Astrocyte (in vitro differentiated cells and primary cell): ENCODE data around the gene MLXIPL. TPM values are rescaled to one million over a fixed set of nuclear protein-coding genes. Genes with fewer than 3 reads are reported as not detected.

Source experiments
- DNase-seq: peaks from one replicate; pipeline ENCODE4 v3.0.0-alpha.2; 2010; ENCODE audit warnings: low read depth
- FAIRE-seq: peaks from 2 replicates; lab custom pipeline; 2011; peaks lifted over from hg19 to GRCh38; lab: Jason Lieb, UNC
- H2AFZ ChIP-seq: 2 replicates; pipeline ENCODE4 v1.6.0; 2012; ENCODE audit warnings: low read depth, low read length, inconsistent platforms
- H3K27ac ChIP-seq: 2 replicates; pipeline ENCODE4 v1.5.1; 2011; ENCODE audit warnings: low read depth, low read length, inconsistent platforms
- H3K27me3 ChIP-seq: 2 replicates; pipeline ENCODE4 v1.6.0; 2011; ENCODE audit warnings: low read length, inconsistent platforms; ENCODE audit not compliant: insufficient read depth
- H3K36me3 ChIP-seq: 2 replicates; pipeline ENCODE4 v1.5.1; 2011; ENCODE audit warnings: low read length, inconsistent platforms; ENCODE audit not compliant: insufficient read depth
- H3K4me1 ChIP-seq: 2 replicates; pipeline ENCODE4 v1.5.1; 2011; ENCODE audit warnings: low read length, inconsistent platforms; ENCODE audit not compliant: insufficient read depth
- H3K4me2 ChIP-seq: 2 replicates; pipeline ENCODE4 v1.6.0; 2012; ENCODE audit warnings: low read length, inconsistent platforms
- H3K4me3 ChIP-seq: 2 replicates; pipeline ENCODE4 v1.5.1; 2011; ENCODE audit warnings: low read depth, mild to moderate bottlenecking, low read length, inconsistent platforms; ENCODE audit not compliant: insufficient read depth
- H3K79me2 ChIP-seq: 2 replicates; pipeline ENCODE4 v1.6.0; 2012; ENCODE audit warnings: mild to moderate bottlenecking, low read length, inconsistent platforms; ENCODE audit not compliant: insufficient read depth
- H3K9ac ChIP-seq: 2 replicates; pipeline ENCODE4 v1.6.0; 2012; ENCODE audit warnings: mild to moderate bottlenecking, low read length, inconsistent platforms
- H3K9me3 ChIP-seq: 2 replicates; pipeline ENCODE4 v1.5.1; 2012; ENCODE audit warnings: low read depth, mild to moderate bottlenecking, low read length, inconsistent platforms; ENCODE audit not compliant: insufficient read depth
- H4K20me1 ChIP-seq: 2 replicates; pipeline ENCODE4 v1.6.0; 2012; ENCODE audit warnings: low read length, inconsistent platforms; ENCODE audit not compliant: insufficient read depth
- H3K27ac Mint-ChIP-seq: one replicate; pipeline ENCODE4 v1.8.0; 2021; ENCODE audit warnings: mild to moderate bottlenecking, mixed read lengths; ENCODE audit not compliant: unreplicated experiment
- H3K27me3 Mint-ChIP-seq: one replicate; pipeline ENCODE4 v1.8.0; 2021; ENCODE audit warnings: low read depth, mixed read lengths; ENCODE audit not compliant: unreplicated experiment
- H3K36me3 Mint-ChIP-seq: one replicate; pipeline ENCODE4 v1.8.0; 2021; ENCODE audit warnings: low read depth, mixed read lengths; ENCODE audit not compliant: unreplicated experiment
- H3K4me1 Mint-ChIP-seq: one replicate; pipeline ENCODE4 v1.8.0; 2021; ENCODE audit warnings: low read depth, mixed read lengths; ENCODE audit not compliant: unreplicated experiment
- H3K4me3 Mint-ChIP-seq: one replicate; pipeline ENCODE4 v1.8.0; 2021; ENCODE audit warnings: mild to moderate bottlenecking, moderate library complexity, mixed read lengths; ENCODE audit not compliant: unreplicated experiment
- H3K9me3 Mint-ChIP-seq: one replicate; pipeline ENCODE4 v1.8.0; 2021; ENCODE audit warnings: mild to moderate bottlenecking, mixed read lengths; ENCODE audit not compliant: unreplicated experiment
- EZH2 ChIP-seq: IDR thresholded peaks from 2 replicates; pipeline ENCODE4 v1.6.1; 2012; ENCODE audit warnings: mild to moderate bottlenecking, low read length, inconsistent platforms; ENCODE audit not compliant: insufficient read depth
- total RNA-seq: library from RNA; stranded (reverse); gene quantifications from 2 replicates; pipeline ENCODE4 v1.2.1, GENCODE V29; 2021
- TF ChIP-seq, protein P1 (sequence below): IDR thresholded peaks from 2 replicates; pipeline ENCODE4 v1.5.1; 2011; ENCODE audit warnings: low read depth, mild to moderate bottlenecking, inconsistent platforms, low read length, moderate library complexity; ENCODE audit not compliant: insufficient read depth

Gene MLXIPL
- total RNA-seq, 1 donor from 2014 or later = 0.41 TPM

- Mint-ChIP-seq H3K9me3 (peaks cover 2% of the 10 kb centered on the region), H3K4me1 (no peaks in the 10 kb centered on the region), H3K27me3 (peaks cover 14% of the 10 kb centered on the region), H3K36me3 (no peaks in the 10 kb centered on the region), H3K27ac (no peak overlapping the region), H3K4me3 (no peak overlapping the region)
- no peak for DNase-seq
- Histone ChIP-seq H3K79me2 (no peaks in the 10 kb centered on the region), H3K4me2 (peak overlapping the region; percentile 72), H3K27ac (no peak overlapping the region), H3K9ac (no peak overlapping the region), H3K27me3 (no peaks in the 10 kb centered on the region), H3K4me3 (no peak overlapping the region), H4K20me1 (no peaks in the 10 kb centered on the region), H3K36me3 (no peaks in the 10 kb centered on the region), H2AFZ (peak overlapping the region; percentile 45), H3K4me1 (no peaks in the 10 kb centered on the region), H3K9me3 (no peaks in the 10 kb centered on the region)
- TF ChIP-seq, protein P1, sequence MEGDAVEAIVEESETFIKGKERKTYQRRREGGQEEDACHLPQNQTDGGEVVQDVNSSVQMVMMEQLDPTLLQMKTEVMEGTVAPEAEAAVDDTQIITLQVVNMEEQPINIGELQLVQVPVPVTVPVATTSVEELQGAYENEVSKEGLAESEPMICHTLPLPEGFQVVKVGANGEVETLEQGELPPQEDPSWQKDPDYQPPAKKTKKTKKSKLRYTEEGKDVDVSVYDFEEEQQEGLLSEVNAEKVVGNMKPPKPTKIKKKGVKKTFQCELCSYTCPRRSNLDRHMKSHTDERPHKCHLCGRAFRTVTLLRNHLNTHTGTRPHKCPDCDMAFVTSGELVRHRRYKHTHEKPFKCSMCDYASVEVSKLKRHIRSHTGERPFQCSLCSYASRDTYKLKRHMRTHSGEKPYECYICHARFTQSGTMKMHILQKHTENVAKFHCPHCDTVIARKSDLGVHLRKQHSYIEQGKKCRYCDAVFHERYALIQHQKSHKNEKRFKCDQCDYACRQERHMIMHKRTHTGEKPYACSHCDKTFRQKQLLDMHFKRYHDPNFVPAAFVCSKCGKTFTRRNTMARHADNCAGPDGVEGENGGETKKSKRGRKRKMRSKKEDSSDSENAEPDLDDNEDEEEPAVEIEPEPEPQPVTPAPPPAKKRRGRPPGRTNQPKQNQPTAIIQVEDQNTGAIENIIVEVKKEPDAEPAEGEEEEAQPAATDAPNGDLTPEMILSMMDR = peak; percentile 62
- no peak for TF ChIP-seq EZH2
- FAIRE-seq = no peak
Observed at GRCh38 chr7:73606801-73607691, 17.3 kb downstream of the MLXIPL start.

GRCh38 chr7:73605601-73606220 is 18.6 kb downstream of the MLXIPL start:
- Mint-ChIP-seq H3K4me3 (no peak overlapping the region), H3K9me3 (peaks cover 2% of the 10 kb centered on the region), H3K27me3 (peaks cover 19% of the 10 kb centered on the region), H3K36me3 (no peaks in the 10 kb centered on the region), H3K4me1 (no peaks in the 10 kb centered on the region), H3K27ac (no peak overlapping the region)
- no peak for DNase-seq
- Histone ChIP-seq H2AFZ (no peak overlapping the region), H3K4me3 (no peak overlapping the region), H3K79me2 (no peaks in the 10 kb centered on the region), H3K27me3 (no peaks in the 10 kb centered on the region), H3K4me2 (no peak overlapping the region), H3K9ac (no peak overlapping the region), H3K27ac (no peak overlapping the region), H3K4me1 (no peaks in the 10 kb centered on the region), H4K20me1 (no peaks in the 10 kb centered on the region), H3K9me3 (no peaks in the 10 kb centered on the region), H3K36me3 (no peaks in the 10 kb centered on the region)
- FAIRE-seq = no peak
- no peak for TF ChIP-seq EZH2
- TF ChIP-seq, protein P1 = no peak
